Measurements from ENCODE around the gene TRABD2B.
A peak's percentile ranks its signal among the peaks of the same experiment; 100 is the strongest.

The TRABD2B gene

GRCh38 chr1:47758341-47759250 lies 238.6 kb downstream of the TRABD2B start:
- no peak overlapping the region for H3K27ac ChIP-seq (ENCODE audit: extremely low read depth, low read depth, low read length)
- no peaks in the 10 kb centered on the region for H3K9me3 ChIP-seq (ENCODE audit: control insufficient read depth, insufficient read depth, low read depth, low read length)
- no peaks in the 10 kb centered on the region for H3K36me3 ChIP-seq (ENCODE audit: control insufficient read depth in 2 of 2, insufficient read depth in 1 of 2, low read length in 2 of 2)
- ChIA-PET CTCF (interaction anchor here (0.7 to 1.3 kb wide), 2 partner anchors 143 to 321 kb away, joined by 3 read pairs; no protein-coding TSS in a partner anchor), POLR2A (no interaction called here)
- H3K4me1 ChIP-seq (ENCODE audit: control insufficient read depth, insufficient read depth, low read length), result no peaks in the 10 kb centered on the region
- H3K4me3 ChIP-seq (ENCODE audit: low read depth, low read length), result no peak overlapping the region
- TF ChIP-seq ZNF157 (tag by site-specific recombination; IDR thresholded peaks at IDR 0.05) (no peak), ZNF10 (tag by site-specific recombination; IDR thresholded peaks at IDR 0.05) (peak; percentile 58; the same call in 1 of the 2 replicates), ZNF548 (tag by site-specific recombination; IDR thresholded peaks at IDR 0.05) (no peak), ZNF37A (tag by site-specific recombination; IDR thresholded peaks at IDR 0.05) (no peak), GLIS1 (tag by site-specific recombination; IDR thresholded peaks at IDR 0.05) (no peak), KLF17 (tag by site-specific recombination; IDR thresholded peaks at IDR 0.05) (0 out of 2 replicates have a peak, but pooled peaks have one; percentile 28), ZNF18 (tag by site-specific recombination; IDR thresholded peaks at IDR 0.05) (no peak)

- ChIA-PET POLR2A (no interaction called here), CTCF (interaction anchor here (0.6 to 1.3 kb wide), 5 partner anchors 16 to 841 kb away, joined by 3 to 4 read pairs (median 3); no protein-coding TSS in a partner anchor)
- TF ChIP-seq ZFHX2 (tag by site-specific recombination; conservative IDR thresholded peaks at IDR 0.05) (no peak), ZNF558 (tag by site-specific recombination; IDR thresholded peaks at IDR 0.05) (no peak), AEBP2 (tag by site-specific recombination; IDR thresholded peaks at IDR 0.05; ENCODE audit: borderline replicate concordance) (no peak)
Observed at GRCh38 chr1:47757226-47757975, 239.8 kb downstream of the TRABD2B start.

GRCh38 chr1:47756411-47756810 lies 240.8 kb downstream of the TRABD2B start:
- no peak overlapping the region for H3K27ac ChIP-seq (ENCODE audit: extremely low read depth, low read depth, low read length)
- ChIA-PET CTCF (interaction anchor here (0.9 to 2.1 kb wide), 5 partner anchors 9 to 188 kb away, joined by 3 to 5 read pairs (median 3); no protein-coding TSS in a partner anchor), POLR2A (interaction anchor here (0.6 kb wide), 1 partner anchor 320 kb away, joined by 3 read pairs; no protein-coding TSS in a partner anchor)
- H3K9me3 ChIP-seq (ENCODE audit: control insufficient read depth, insufficient read depth, low read depth, low read length), result no peaks in the 10 kb centered on the region
- no peaks in the 10 kb centered on the region for H3K4me1 ChIP-seq (ENCODE audit: control insufficient read depth, insufficient read depth, low read length)
- TF ChIP-seq ZNF549 (tag by site-specific recombination; IDR thresholded peaks at IDR 0.05) (no peak), KLF10 (tag by site-specific recombination; IDR thresholded peaks at IDR 0.05) (no peak), ZSCAN30 (tag by site-specific recombination; IDR thresholded peaks at IDR 0.05) (no peak), ZNF548 (tag by site-specific recombination; IDR thresholded peaks at IDR 0.05) (no peak), WT1 (tag by site-specific recombination; IDR thresholded peaks at IDR 0.05) (no peak), ZNF214 (tag by site-specific recombination; IDR thresholded peaks at IDR 0.05; ENCODE audit: borderline replicate concordance) (no peak), ZNF513 (tag by site-specific recombination; IDR thresholded peaks at IDR 0.05) (no peak)
- no peaks in the 10 kb centered on the region for H3K36me3 ChIP-seq (ENCODE audit: control insufficient read depth in 2 of 2, insufficient read depth in 1 of 2, low read length in 2 of 2)
- H3K4me3 ChIP-seq (ENCODE audit: low read depth, low read length), result no peak overlapping the region

More at GRCh38 chr1:47757226-47757975, 239.8 kb downstream of the TRABD2B start:
- Histone ChIP-seq H3K4me3 (ENCODE audit: low read depth, low read length) (no peak overlapping the region), H3K4me1 (ENCODE audit: control insufficient read depth, insufficient read depth, low read length) (no peaks in the 10 kb centered on the region), H3K27ac (ENCODE audit: extremely low read depth, low read depth, low read length) (no peak overlapping the region), H3K36me3 (ENCODE audit: control insufficient read depth in 2 of 2, insufficient read depth in 1 of 2, low read length in 2 of 2) (no peaks in the 10 kb centered on the region), H3K9me3 (ENCODE audit: control insufficient read depth, insufficient read depth, low read depth, low read length) (no peaks in the 10 kb centered on the region)
